NCI-H524 treated with DMSO at 0.1 percent for 48 hours (cell line): ENCODE data around the gene NAPEPLD.
"Not testable (repeated sequence)": the region's sequence is repeated elsewhere in the genome, so short reads cannot be mapped to it uniquely, and the experiment has no call there.

Experiments used
- DNase-seq: peaks from one replicate; lab custom pipeline; 2025; lab: John Stamatoyannopoulos, UW

NAPEPLD gene

GRCh38 chr7:103148994-103149807 lies at the start of gene NAPEPLD:
Gene NAPEPLD, minus strand, starts transcription at chr7:103149099. Its CDS starts 20,323 bp downstream, at chr7:103128776.
- DNase-seq, result peak; percentile 18

- not testable (repeated sequence) for DNase-seq
Measured at GRCh38 chr7:103198079-103198478, 49.2 kb upstream of the NAPEPLD start.

- not testable (repeated sequence) for DNase-seq
Measured at GRCh38 chr7:103195364-103195763, 46.5 kb upstream of the NAPEPLD start.

GRCh38 chr7:103172415-103173146 lies 23.7 kb upstream of the NAPEPLD start:
- peak; percentile 16 for DNase-seq

GRCh38 chr7:103171695-103172414 lies 23.0 kb upstream of the NAPEPLD start:
- DNase-seq, result not testable (repeated sequence)

GRCh38 chr7:103166921-103167544 lies 18.1 kb upstream of the NAPEPLD start:
- DNase-seq, result not testable (repeated sequence)

GRCh38 chr7:103163087-103163825 lies 14.4 kb upstream of the NAPEPLD start:
- not testable (repeated sequence) for DNase-seq

GRCh38 chr7:103162641-103163040 lies 13.7 kb upstream of the NAPEPLD start:
- not testable (repeated sequence) for DNase-seq

GRCh38 chr7:103161998-103162616 lies 13.2 kb upstream of the NAPEPLD start:
- not testable (repeated sequence) for DNase-seq

- DNase-seq, result not testable (repeated sequence)
Measured at GRCh38 chr7:103159072-103159471, 10.2 kb upstream of the NAPEPLD start.

GRCh38 chr7:103155331-103156024 lies 6.6 kb upstream of the NAPEPLD start:
- not testable (repeated sequence) for DNase-seq

GRCh38 chr7:103154042-103154441 lies 5.1 kb upstream of the NAPEPLD start:
- DNase-seq, result no peak

- not testable (repeated sequence) for DNase-seq
Measured at GRCh38 chr7:103152744-103153617, 4.1 kb upstream of the NAPEPLD start.

GRCh38 chr7:103151993-103152676 lies 3.2 kb upstream of the NAPEPLD start:
- not testable (repeated sequence) for DNase-seq

- DNase-seq, result no peak
Measured at GRCh38 chr7:103150192-103150591, 1.3 kb upstream of the NAPEPLD start.

- DNase-seq, result no peak
Measured at GRCh38 chr7:103149808-103150180, 895 bp upstream of the NAPEPLD start.

GRCh38 chr7:103148131-103148993 lies 537 bp downstream of the NAPEPLD start:
- no peak for DNase-seq
